Colonic mucosa (tissue), 4 donors: ENCODE results near the gene LILRB2. TPM values are rescaled to one million over a fixed set of nuclear protein-coding genes. Genes with fewer than 3 reads are reported as not detected.
"Not testable (repeated sequence)": the region's sequence is repeated elsewhere in the genome, so short reads cannot be mapped to it uniquely, and the experiment has no call there.

Source experiments
- DNase-seq: peaks from one replicate; pipeline ENCODE4 v3.0.0-alpha.2; 2020
- H3K27ac ChIP-seq: fragments of 200-600 bp; one replicate; pipeline ENCODE4 v1.8.0; 2021
- H3K27me3 ChIP-seq: fragments of 200-600 bp; one replicate; pipeline ENCODE4 v1.8.0; 2021
- H3K36me3 ChIP-seq: fragments of 200-600 bp; one replicate; pipeline ENCODE4 v1.8.0; 2021
- H3K4me1 ChIP-seq: fragments of 200-600 bp; one replicate; pipeline ENCODE4 v1.8.0; 2021; ENCODE audit warnings: mild to moderate bottlenecking
- H3K4me3 ChIP-seq: fragments of 200-600 bp; one replicate; pipeline ENCODE4 v1.8.0; 2021
- H3K9ac ChIP-seq, 2 donors: one replicate each; pipeline ENCODE4 v1.7.0; 2013; ENCODE audit warnings: control low read depth in 2 of 2, low read depth in 2 of 2, low read length in 2 of 2
- H3K9me3 ChIP-seq: fragments of 200-600 bp; one replicate; pipeline ENCODE4 v1.8.0; 2021
- CTCF ChIP-seq: fragments of 200-600 bp; IDR thresholded peaks from one replicate; pipeline ENCODE4 v1.8.0; 2022; ENCODE audit warnings: antibody characterized with exemption, mild to moderate bottlenecking
- intact Hi-C: fragments of 100-400 bp; cut with DNase I; formaldehyde crosslinking; loops from one replicate; pipeline ENCODE4 v1.14.1; 2022
- microRNA-seq: library from miRNA; unstranded; fragments of <30 nt; microRNA quantifications from one replicate; pipeline ENCODE4, GENCODE V29; 2019
- total RNA-seq, 2 donors: library from RNA; stranded (reverse); fragmentation: NEBNext Ultra II Directional in 1 of 2; extraction: Animal tissue kit (Norgen Biotek cat#: 25700) in 1 of 2; gene quantifications; one replicate each; pipeline ENCODE4 v1.2.1, GENCODE V29; 2021
- donor health status: healthy.
- donor health status: DM: no; HTN: no; CAD: no.
- donor health status: DM: no; HTN: no; CAD: no.

The LILRB2 gene
- total RNA-seq, 2 donors from 2014 or later = 1.3 to 5.3 TPM

DNA sequence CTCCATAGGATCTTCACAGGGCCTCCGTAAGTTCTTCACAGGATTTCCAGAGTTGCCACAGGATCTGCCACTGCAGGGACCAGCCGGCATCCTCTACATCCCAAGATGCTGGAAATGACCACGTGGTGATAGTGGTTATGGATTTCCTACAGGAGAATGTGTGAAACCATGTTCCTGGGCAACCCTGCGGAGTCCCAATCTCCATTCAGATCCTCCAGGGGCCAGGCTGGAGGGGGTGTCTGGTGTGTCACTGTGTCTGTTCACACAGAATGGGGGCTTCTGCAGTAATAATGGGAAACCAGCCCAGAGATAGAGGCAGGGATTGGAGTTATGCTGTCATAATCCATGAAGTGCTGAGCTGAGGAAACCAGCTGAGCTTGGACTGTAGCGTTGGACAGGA lies 47.0 kb downstream of the LILRB2 start:
- no peak overlapping the region for H3K27ac ChIP-seq
- no peaks in the 10 kb centered on the region for H3K27me3 ChIP-seq
- intact Hi-C loops = loop anchor here (5.0 kb wide), 1 partner anchor 67 kb away; no protein-coding TSS in a partner anchor
- no peaks in the 10 kb centered on the region for H3K9me3 ChIP-seq
- no peak overlapping the region for H3K4me3 ChIP-seq
- no peak for TF ChIP-seq CTCF
- H3K4me1 ChIP-seq = no peaks in the 10 kb centered on the region
- H3K9ac ChIP-seq = no peak overlapping the region
- DNase-seq = no peak
- no peaks in the 10 kb centered on the region for H3K36me3 ChIP-seq

DNA sequence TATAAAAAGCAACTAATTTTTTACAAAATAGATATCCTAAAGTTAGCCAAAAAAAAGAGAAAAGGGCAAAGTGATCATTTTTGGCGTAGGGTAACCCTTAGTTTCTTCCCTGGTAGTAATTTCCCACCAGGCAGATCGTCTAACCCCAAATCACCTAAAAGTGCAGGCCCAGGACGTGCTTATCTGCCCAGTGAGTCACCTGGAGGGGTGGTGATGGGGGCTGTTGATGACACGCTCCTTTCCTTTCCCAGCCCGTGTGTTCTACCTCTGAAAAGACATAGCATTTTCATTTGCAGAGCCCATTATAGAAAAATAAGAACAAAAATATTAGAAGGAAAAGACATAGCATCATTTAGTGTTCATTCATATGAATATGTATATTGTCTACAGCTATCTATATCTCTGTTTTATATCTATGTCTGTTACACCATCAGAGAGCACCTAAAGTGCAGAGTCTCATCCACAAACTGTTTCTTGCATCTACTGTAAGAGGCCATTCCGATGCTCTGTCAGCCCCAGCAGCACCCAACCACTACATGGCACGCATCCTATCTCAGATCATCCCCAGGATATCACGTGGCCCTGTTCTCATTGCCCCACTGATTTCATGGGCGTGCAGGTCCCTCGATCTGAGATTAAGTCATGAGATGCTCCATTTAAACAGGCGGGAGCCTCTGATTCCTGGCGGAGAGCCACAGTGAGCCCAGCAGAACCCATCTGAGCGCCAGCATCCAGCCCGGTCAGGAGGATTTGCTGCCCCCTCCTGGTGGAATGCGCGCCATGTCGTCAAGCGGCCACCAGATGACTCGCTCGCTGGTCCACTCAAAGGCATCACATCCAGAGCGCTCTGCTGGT lies 49.6 kb downstream of the LILRB2 start:
- Histone ChIP-seq H3K36me3 (no peaks in the 10 kb centered on the region), H3K4me3 (no peak overlapping the region), H3K27ac (no peak overlapping the region), H3K9ac (no peak overlapping the region), H3K9me3 (no peaks in the 10 kb centered on the region), H3K4me1 (no peaks in the 10 kb centered on the region), H3K27me3 (no peaks in the 10 kb centered on the region)
- intact Hi-C loops = loop anchor here (5.0 kb wide), 1 partner anchor 64 kb away; no protein-coding TSS in a partner anchor
- peak; percentile 92 for TF ChIP-seq CTCF
- peak; percentile 88 for DNase-seq

- Histone ChIP-seq H3K27ac (no peak overlapping the region), H3K36me3 (no peaks in the 10 kb centered on the region), H3K27me3 (no peaks in the 10 kb centered on the region), H3K4me1 (no peaks in the 10 kb centered on the region), H3K9ac (no peak overlapping the region), H3K9me3 (no peaks in the 10 kb centered on the region), H3K4me3 (no peak overlapping the region)
- DNase-seq = no peak
- TF ChIP-seq CTCF = no peak
- intact Hi-C loops = loop anchor here (5.0 kb wide), 1 partner anchor 63 kb away; no protein-coding TSS in a partner anchor
Measured at GRCh38 chr19:54230031-54230430, 50.9 kb downstream of the LILRB2 start.

DNA sequence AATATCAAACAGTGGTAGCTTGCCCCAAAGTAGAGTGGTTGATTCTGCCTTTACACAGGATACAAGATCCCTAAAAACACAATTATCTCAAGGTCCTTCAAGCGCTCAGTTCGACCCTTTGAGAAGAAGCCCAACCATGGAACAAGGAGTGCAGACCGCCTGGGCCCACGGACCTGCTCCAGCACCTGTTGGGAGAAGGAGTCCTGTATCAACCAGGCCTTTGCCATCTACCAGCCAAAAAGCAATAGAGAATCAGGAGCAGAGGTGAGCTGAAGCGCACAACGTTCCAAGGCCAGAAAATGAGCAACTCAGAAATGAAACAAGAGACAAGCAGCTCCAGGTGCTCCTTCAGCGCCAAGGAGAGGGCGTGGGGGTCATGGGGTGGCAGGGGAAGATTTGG lies 51.8 kb downstream of the LILRB2 start:
- H3K4me1 ChIP-seq = no peaks in the 10 kb centered on the region
- intact Hi-C loops = no loop called here
- no peak for TF ChIP-seq CTCF
- H3K9me3 ChIP-seq = no peaks in the 10 kb centered on the region
- DNase-seq = no peak
- H3K27ac ChIP-seq = no peak overlapping the region
- no peaks in the 10 kb centered on the region for H3K27me3 ChIP-seq
- no peaks in the 10 kb centered on the region for H3K36me3 ChIP-seq
- no peak overlapping the region for H3K9ac ChIP-seq
- H3K4me3 ChIP-seq = no peak overlapping the region

DNA sequence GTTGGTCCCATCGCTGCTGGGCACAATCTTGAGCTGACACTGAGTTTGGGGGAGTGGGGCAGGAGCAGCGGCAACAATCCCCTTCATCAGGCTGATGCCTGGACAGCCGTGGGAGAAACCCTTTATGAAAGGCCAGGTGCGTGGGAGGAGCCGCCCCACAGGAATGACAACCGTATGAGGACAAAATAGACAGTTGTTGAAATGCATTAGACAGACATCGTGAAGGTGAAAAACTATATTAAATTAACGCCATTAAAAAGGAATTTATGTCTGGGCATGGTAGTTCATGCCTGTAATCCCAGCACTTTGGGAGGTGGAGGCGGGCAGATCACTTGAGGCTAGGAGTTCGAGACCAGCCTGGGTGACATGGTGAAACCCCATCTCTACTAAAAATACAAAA lies 56.3 kb downstream of the LILRB2 start:
- H3K9me3 ChIP-seq, H3K4me1 ChIP-seq, H3K27me3 ChIP-seq, H3K36me3 ChIP-seq, H3K4me3 ChIP-seq, DNase-seq, H3K27ac ChIP-seq, intact Hi-C loops, H3K9ac ChIP-seq: not testable (repeated sequence)

DNA sequence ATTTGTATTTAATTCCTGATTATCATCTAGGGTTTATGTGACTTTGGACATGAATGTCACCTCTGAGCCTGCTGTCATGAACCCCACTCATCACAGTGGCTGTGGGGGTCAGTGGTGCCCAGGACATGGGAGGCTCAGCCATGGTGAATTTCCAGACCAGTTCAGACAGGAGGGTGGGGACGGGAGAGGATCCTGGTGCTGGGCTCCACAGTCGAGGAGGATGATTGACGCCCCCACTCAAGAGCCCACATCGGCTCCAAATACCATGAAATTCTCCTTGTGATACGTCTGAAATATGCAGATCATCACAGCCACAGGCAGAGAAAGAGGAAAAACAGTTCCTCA lies 57.0 kb downstream of the LILRB2 start:
- DNase-seq, H3K9ac ChIP-seq, H3K4me3 ChIP-seq, H3K9me3 ChIP-seq, H3K4me1 ChIP-seq, H3K27me3 ChIP-seq, intact Hi-C loops, H3K27ac ChIP-seq, H3K36me3 ChIP-seq: not testable (repeated sequence)

Small RNA genes lying within 50 kb of the gene (microRNA-seq; reads per million reads assigned to microRNA genes)
- not detected for gene MIR4752

Other genes starting within 250 kb of the LILRB2 start
- not detected for gene VSTM1, start 217.2 kb downstream of the LILRB2 start, total RNA-seq
- not detected for gene TARM1, start 199.7 kb downstream of the LILRB2 start, total RNA-seq
- 1 to 10 TPM in 1 of 2 donors, under 1 TPM in 1; 0.57 to 1.6 TPM for gene OSCAR, start 180.3 kb downstream of the LILRB2 start, total RNA-seq
- gene NDUFA3, start 178.3 kb downstream of the LILRB2 start, total RNA-seq = 100 to 1,000 TPM; 138 to 188 TPM
- 10 to 100 TPM; 15.9 to 17.2 TPM for gene TFPT, start 165.5 kb downstream of the LILRB2 start, total RNA-seq
- 10 to 100 TPM; 39.5 to 65.6 TPM for gene PRPF31, start 165.4 kb downstream of the LILRB2 start, total RNA-seq
- 10 to 100 TPM; 38.4 to 57.3 TPM for gene CNOT3, start 143.3 kb downstream of the LILRB2 start, total RNA-seq
- gene LENG1, start 121.4 kb downstream of the LILRB2 start, total RNA-seq = 1 to 10 TPM; 6.2 to 8.1 TPM
- 100 to 1,000 TPM in 1 of 2 donors, 10 to 100 TPM in 1; 80.9 to 165 TPM for gene TMC4, start 108.0 kb downstream of the LILRB2 start, total RNA-seq
- 100 to 1,000 TPM; 122 to 142 TPM for gene MBOAT7, start 91.5 kb downstream of the LILRB2 start, total RNA-seq
- gene TSEN34, start 89.8 kb downstream of the LILRB2 start, total RNA-seq = 10 to 100 TPM; 47.9 to 52.7 TPM
- gene RPS9, start 80.3 kb downstream of the LILRB2 start, total RNA-seq = 1,000 to 10,000 TPM; 1,149 to 1,300 TPM
- 1 to 10 TPM in 1 of 2 donors, under 1 TPM in 1; 0.44 to 4.1 TPM for gene LILRB3, start 58.1 kb downstream of the LILRB2 start, total RNA-seq
- gene LILRA6, start 38.3 kb downstream of the LILRB2 start, total RNA-seq = 1 to 10 TPM in 1 of 2 donors, under 1 TPM in 1; 0.54 to 2.3 TPM
- gene LILRB5, start 23.8 kb downstream of the LILRB2 start, total RNA-seq = 1 to 10 TPM; 2.2 to 8.6 TPM
- 1 to 10 TPM in 1 of 2 donors, under 1 TPM in 1; 0.42 to 2.7 TPM for gene LILRA5, start 32.1 kb upstream of the LILRB2 start, total RNA-seq
- not detected for gene LILRA4, start 58.1 kb upstream of the LILRB2 start, total RNA-seq
- 1 to 10 TPM; 5.2 to 9.3 TPM for gene LAIR1, start 83.8 kb upstream of the LILRB2 start, total RNA-seq
- 1 to 10 TPM in 1 of 2 donors, under 1 TPM in 1; 0.47 to 2.4 TPM for gene TTYH1, start 134.4 kb upstream of the LILRB2 start, total RNA-seq
- gene LENG8, start 168.1 kb upstream of the LILRB2 start, total RNA-seq = 100 to 1,000 TPM in 1 of 2 donors, 10 to 100 TPM in 1; 80.2 to 154 TPM
- 10 to 100 TPM; 18.2 to 24.6 TPM for gene LENG9, start 182.7 kb upstream of the LILRB2 start, total RNA-seq
- 100 to 1,000 TPM; 444 to 601 TPM for gene CDC42EP5, start 192.2 kb upstream of the LILRB2 start, total RNA-seq
- under 1 TPM in 1 of 2 donors, not detected in 1; 0.37 TPM for gene LAIR2, start 221.7 kb upstream of the LILRB2 start, total RNA-seq